HG03139 (cell line): Measurements from ENCODE around the gene ZEB2.

Experiments
- ATAC-seq: cut with Tn5 transposase; IDR thresholded peaks from one replicate; pipeline ENCODE4 v1.9.1; 2021; ENCODE audit not compliant: unreplicated experiment

ZEB2 gene

GRCh38 chr2:144429396-144430112 is 90.4 kb downstream of the ZEB2 start:
- no peak for ATAC-seq

GRCh38 chr2:144426981-144427479 is 92.9 kb downstream of the ZEB2 start:
- no peak for ATAC-seq

GRCh38 chr2:144426355-144426754 is 93.6 kb downstream of the ZEB2 start:
- no peak for ATAC-seq

- no peak for ATAC-seq
Measured at GRCh38 chr2:144424559-144425240, 95.2 kb downstream of the ZEB2 start.

- ATAC-seq, result no peak
Measured at GRCh38 chr2:144421606-144422510, 98.1 kb downstream of the ZEB2 start.

GRCh38 chr2:144419218-144419617 is 100.7 kb downstream of the ZEB2 start:
- ATAC-seq, result no peak

GRCh38 chr2:144415386-144415785 is 104.5 kb downstream of the ZEB2 start:
- ATAC-seq, result no peak

GRCh38 chr2:144414324-144414845 is 105.5 kb downstream of the ZEB2 start:
- ATAC-seq, result no peak

GRCh38 chr2:144412709-144413108 is 107.2 kb downstream of the ZEB2 start:
- ATAC-seq, result no peak

- ATAC-seq, result no peak
Measured at GRCh38 chr2:144411473-144411872, 108.4 kb downstream of the ZEB2 start.

- ATAC-seq, result no peak
Measured at GRCh38 chr2:144409241-144409640, 110.7 kb downstream of the ZEB2 start.

GRCh38 chr2:144407262-144407661 is 112.7 kb downstream of the ZEB2 start:
- ATAC-seq, result no peak

GRCh38 chr2:144405982-144406788 is 113.7 kb downstream of the ZEB2 start:
- ATAC-seq, result no peak

- no peak for ATAC-seq
Measured at GRCh38 chr2:144405321-144405720, 114.6 kb downstream of the ZEB2 start.

GRCh38 chr2:144404586-144405314 is 115.2 kb downstream of the ZEB2 start:
- ATAC-seq, result no peak

GRCh38 chr2:144403933-144404332 is 116.0 kb downstream of the ZEB2 start:
- ATAC-seq, result no peak

- no peak for ATAC-seq
Measured at GRCh38 chr2:144402251-144402650, 117.7 kb downstream of the ZEB2 start.

GRCh38 chr2:144401036-144401435 is 118.9 kb downstream of the ZEB2 start:
- ATAC-seq, result no peak

- ATAC-seq, result no peak
Measured at GRCh38 chr2:144396318-144396717, 123.6 kb downstream of the ZEB2 start.
